Bronchial epithelial cell (primary cell): ENCODE results near the gene CEP78. TPM values are rescaled to one million over a fixed set of nuclear protein-coding genes. Genes with fewer than 3 reads are reported as not detected.
A peak's percentile ranks its signal among the peaks of the same experiment; 100 is the strongest.

Experiments used
- DNase-seq: peaks from one replicate; pipeline ENCODE4 v3.0.0-alpha.2; 2010; ENCODE audit warnings: low read depth
- FAIRE-seq: peaks from 2 replicates; lab custom pipeline; 2011; peaks lifted over from hg19 to GRCh38; lab: Jason Lieb, UNC
- H3K27me3 ChIP-seq: 2 replicates; pipeline ENCODE4 v1.5.1; 2011; ENCODE audit warnings: low read length; ENCODE audit not compliant: control insufficient read depth, insufficient read depth
- H3K36me3 ChIP-seq: 2 replicates; pipeline ENCODE4 v1.5.1; 2011; ENCODE audit warnings: low read length; ENCODE audit not compliant: control insufficient read depth, insufficient read depth
- H3K4me3 ChIP-seq: 2 replicates; pipeline ENCODE4 v1.5.1; 2011; ENCODE audit warnings: mild to moderate bottlenecking, low read depth, low read length, control low read depth
- total RNA-seq: library from RNA; depleted of rRNA; stranded (reverse); fragments of >200 nt; gene quantifications from 2 replicates; pipeline ENCODE4 v1.2.1, GENCODE V29; 2014
- TF ChIP-seq, protein P1 (sequence below): IDR thresholded peaks from 2 replicates; pipeline ENCODE4 v1.5.1; 2011; ENCODE audit warnings: mild to moderate bottlenecking, moderate library complexity, low read length, control low read depth, inconsistent platforms; ENCODE audit not compliant: insufficient read depth, severe bottlenecking

The CEP78 gene, protein sequence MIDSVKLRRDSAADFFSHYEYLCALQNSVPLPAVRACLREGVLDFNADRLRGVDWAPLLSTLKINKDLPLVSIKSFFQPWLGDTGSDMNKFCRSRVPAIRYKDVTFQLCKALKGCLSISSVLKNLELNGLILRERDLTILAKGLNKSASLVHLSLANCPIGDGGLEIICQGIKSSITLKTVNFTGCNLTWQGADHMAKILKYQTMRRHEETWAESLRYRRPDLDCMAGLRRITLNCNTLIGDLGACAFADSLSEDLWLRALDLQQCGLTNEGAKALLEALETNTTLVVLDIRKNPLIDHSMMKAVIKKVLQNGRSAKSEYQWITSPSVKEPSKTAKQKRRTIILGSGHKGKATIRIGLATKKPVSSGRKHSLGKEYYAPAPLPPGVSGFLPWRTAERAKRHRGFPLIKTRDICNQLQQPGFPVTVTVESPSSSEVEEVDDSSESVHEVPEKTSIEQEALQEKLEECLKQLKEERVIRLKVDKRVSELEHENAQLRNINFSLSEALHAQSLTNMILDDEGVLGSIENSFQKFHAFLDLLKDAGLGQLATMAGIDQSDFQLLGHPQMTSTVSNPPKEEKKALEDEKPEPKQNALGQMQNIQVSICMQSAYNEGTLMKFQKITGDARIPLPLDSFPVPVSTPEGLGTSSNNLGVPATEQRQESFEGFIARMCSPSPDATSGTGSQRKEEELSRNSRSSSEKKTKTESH
- 5.9 and 7.4 TPM in 2 replicates for total RNA-seq

DNA sequence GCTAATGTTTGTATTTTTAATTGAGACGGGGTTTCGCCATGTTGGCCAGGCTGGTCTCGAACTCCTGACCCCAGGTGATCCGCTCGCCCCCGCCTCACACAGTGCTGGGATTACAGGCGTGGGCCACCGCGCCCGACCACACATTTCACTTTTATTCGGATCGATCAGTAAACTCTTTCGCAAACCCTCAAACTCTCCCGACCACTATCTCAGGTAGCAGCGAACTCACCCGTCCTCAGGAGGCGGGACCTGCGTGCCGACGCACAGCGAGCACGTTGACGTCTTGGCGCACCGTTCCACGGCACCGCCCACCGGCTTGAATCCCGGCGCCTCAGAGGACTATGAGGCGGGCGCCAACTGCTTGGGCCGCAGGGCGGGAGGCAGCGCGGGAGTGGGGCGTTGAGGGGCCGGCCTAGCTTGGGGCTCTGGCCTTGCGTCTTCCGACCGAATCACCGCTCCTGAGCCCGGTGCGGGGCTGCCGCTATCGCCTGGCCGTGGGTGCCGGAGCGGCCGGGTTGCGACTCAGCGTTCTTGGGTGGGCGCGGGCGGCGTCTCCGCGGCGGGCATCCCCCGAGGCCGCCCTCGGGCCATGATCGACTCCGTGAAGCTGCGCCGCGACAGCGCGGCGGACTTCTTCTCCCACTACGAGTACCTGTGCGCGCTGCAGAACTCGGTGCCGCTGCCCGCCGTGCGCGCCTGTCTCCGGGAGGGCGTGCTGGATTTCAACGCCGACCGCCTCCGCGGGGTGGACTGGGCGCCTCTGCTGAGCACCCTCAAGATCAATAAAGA lies at the start of gene CEP78:
Gene CEP78 (plus strand): TSS at position 314 of the 789 bp plus-strand sequence. CDS start 276 bp downstream, at position 590.
- FAIRE-seq = no peak

DNA sequence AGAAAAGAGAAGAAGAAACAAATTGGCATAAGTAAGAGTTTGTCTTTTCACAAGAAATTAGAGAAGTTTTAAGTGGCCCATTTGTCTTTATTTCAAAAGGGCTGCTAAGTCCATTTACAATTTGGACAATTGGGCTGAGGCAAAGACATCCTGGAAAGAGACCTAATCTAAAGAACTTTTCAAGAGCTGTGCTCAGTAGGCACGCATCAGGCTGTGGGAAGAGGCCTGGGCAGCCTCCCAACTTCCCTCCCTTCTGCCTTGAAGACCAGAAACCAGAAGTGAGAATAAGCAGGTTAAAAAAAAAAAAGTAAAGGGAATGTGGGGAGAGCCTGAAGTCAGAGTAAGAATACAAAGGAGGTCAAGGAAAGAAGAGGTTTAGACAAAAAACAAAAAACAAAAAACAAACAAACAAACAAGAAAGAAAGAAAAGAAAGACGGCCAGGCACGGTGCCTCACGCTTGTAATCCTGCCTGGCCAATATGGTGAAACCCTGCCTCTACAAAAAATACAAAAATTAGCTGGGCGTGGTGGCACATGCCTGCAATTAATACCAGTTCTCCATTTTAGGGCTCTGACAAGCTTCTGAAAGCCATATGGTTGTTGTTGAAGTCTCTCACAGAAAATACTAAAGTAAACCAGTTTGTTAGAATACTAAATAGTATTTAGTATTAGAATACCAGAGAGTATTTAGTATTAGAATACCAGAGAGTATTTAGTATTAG lies 48.0 kb upstream of the CEP78 start:
- no peak overlapping the region for H3K4me3 ChIP-seq
- no peaks in the 10 kb centered on the region for H3K36me3 ChIP-seq
- FAIRE-seq (no peak), DNase-seq (no peak)
- TF ChIP-seq, protein P1, sequence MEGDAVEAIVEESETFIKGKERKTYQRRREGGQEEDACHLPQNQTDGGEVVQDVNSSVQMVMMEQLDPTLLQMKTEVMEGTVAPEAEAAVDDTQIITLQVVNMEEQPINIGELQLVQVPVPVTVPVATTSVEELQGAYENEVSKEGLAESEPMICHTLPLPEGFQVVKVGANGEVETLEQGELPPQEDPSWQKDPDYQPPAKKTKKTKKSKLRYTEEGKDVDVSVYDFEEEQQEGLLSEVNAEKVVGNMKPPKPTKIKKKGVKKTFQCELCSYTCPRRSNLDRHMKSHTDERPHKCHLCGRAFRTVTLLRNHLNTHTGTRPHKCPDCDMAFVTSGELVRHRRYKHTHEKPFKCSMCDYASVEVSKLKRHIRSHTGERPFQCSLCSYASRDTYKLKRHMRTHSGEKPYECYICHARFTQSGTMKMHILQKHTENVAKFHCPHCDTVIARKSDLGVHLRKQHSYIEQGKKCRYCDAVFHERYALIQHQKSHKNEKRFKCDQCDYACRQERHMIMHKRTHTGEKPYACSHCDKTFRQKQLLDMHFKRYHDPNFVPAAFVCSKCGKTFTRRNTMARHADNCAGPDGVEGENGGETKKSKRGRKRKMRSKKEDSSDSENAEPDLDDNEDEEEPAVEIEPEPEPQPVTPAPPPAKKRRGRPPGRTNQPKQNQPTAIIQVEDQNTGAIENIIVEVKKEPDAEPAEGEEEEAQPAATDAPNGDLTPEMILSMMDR = no peak
- no peaks in the 10 kb centered on the region for H3K27me3 ChIP-seq

More for the DNA sequence above, at the start of gene CEP78:
- TF ChIP-seq, protein P1 = no peak
- no peaks in the 10 kb centered on the region for H3K27me3 ChIP-seq
- peak within 1 kb of the TSS; percentile 86 for H3K4me3 ChIP-seq
- peak; percentile 88 for DNase-seq
- H3K36me3 ChIP-seq = no peaks in the 10 kb centered on the region

DNA sequence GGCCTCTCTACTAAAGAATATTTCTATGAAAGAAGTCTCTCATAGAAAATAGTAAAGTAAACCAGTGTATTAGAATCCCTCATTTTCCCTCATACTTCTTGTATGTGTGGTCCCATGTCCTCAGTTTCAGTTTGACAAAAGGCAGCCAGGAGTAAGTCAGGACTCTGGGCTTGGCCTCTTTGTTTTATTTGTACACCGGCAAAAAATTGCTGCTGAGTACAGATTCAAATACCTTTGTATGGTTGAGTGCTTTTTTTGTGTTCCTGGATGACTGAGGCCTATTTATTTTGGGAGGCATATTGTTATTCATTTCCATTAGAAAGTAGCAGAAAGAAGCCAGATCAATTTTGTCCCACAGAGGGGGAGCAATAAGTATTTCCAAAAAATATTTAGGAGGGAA lies 47.3 kb upstream of the CEP78 start:
- TF ChIP-seq, protein P1 = no peak
- Histone ChIP-seq H3K27me3 (no peaks in the 10 kb centered on the region), H3K36me3 (no peaks in the 10 kb centered on the region), H3K4me3 (no peak overlapping the region)
- FAIRE-seq (no peak), DNase-seq (no peak)

DNA sequence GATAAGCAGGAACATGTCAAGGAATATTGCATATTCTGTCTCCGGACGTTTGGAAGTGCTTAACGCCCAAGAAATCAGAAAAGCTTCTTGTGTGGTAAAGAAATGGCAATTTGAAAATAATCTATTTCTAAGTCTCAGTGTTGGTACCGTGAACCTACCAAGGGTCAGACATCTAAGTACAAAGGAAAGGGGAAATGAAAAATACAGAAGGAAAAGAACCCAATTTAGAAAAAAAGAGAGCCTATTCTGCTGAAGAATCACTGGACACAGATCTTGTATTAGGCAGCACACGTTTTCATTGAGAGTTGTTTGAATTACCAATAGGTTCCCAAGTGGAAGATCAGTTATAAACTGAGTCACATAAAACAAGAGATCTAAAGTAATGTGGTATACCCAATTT lies 46.9 kb upstream of the CEP78 start:
- TF ChIP-seq, protein P1 = no peak
- DNase-seq (no peak), FAIRE-seq (no peak)
- Histone ChIP-seq H3K27me3 (no peaks in the 10 kb centered on the region), H3K36me3 (no peaks in the 10 kb centered on the region), H3K4me3 (no peak overlapping the region)

DNA sequence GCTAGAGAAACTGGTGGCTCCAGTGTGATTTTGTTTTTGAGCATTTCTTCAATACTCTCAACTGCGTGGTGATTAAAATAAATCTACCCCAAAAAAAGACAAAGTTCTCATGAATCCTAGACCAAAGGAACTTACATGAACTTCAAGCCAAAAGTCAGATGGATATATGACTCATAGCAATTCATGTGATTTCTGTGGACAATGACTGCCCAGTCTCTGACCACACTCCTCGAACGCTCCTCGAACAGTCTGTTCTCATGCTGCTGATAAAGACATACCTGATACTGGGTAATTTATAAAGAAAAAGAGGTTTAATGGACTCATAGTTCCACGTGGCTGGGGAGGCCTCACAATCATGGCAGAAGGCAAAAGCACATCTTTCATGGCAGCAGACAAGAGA lies 46.4 kb upstream of the CEP78 start:
- H3K27me3 ChIP-seq = no peaks in the 10 kb centered on the region
- DNase-seq (no peak), FAIRE-seq (no peak)
- H3K36me3 ChIP-seq = no peaks in the 10 kb centered on the region
- no peak overlapping the region for H3K4me3 ChIP-seq
- TF ChIP-seq, protein P1 = no peak
